Activated naive CD4-positive, alpha-beta T cell treated with anti-CD3 and anti-CD28 coated beads, Interleukin-2, amount 50 U/mL, for 24 hours (primary cell): Measurements from ENCODE around the gene PLA2G4A.

Source experiments
- H3K27ac Mint-ChIP-seq: one replicate; pipeline ENCODE4 v1.8.0; 2021; ENCODE audit warnings: mild to moderate bottlenecking, mixed read lengths
- H3K27me3 Mint-ChIP-seq: one replicate; pipeline ENCODE4 v1.8.0; 2021; ENCODE audit warnings: mixed read lengths
- H3K36me3 Mint-ChIP-seq: one replicate; pipeline ENCODE4 v1.8.0; 2021; ENCODE audit warnings: mixed read lengths
- H3K4me1 Mint-ChIP-seq: one replicate; pipeline ENCODE4 v1.8.0; 2021; ENCODE audit warnings: mixed read lengths
- H3K4me3 Mint-ChIP-seq: one replicate; pipeline ENCODE4 v1.8.0; 2021; ENCODE audit warnings: mild to moderate bottlenecking, mixed read lengths
- H3K9me3 Mint-ChIP-seq: one replicate; pipeline ENCODE4 v1.8.0; 2021; ENCODE audit warnings: mixed read lengths

PLA2G4A gene

DNA sequence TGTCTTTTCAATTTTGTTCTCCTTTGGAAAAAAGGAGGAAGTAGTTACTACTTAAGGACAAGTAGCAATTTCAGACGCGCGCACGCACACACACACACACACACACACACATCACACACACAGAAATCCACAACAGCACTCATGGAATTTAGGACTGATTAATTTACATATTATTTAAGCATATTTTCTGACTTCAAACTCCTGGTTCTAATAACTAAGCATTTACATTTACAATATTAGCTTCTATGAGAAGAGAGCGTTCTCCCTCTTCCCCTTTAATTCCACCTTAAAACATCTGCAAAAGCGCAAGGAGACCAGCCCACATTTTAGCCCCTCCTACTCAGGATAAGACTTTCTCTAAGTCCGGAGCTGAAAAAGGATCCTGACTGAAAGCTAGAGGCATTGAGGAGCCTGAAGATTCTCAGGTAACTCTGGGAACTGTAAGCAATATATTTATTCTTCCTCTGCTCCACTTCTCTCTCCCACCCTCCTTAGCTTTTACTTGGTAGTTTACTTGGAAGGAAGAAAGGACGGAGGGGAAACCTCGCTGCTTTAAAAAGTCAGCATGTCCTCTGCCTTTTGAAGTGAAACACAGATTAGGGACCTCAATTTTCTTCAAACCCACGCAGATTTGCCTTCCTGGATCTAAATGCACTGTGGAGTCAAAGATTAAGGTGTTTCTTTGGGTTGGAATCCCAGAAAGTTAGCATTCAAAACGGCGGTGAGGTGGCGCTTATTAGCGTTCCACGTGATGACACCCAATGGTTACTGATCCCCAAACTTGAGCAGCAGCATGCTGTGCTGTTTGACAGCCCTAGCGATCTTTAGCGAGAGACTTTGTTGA is at the start of gene PLA2G4A:
PLA2G4A (plus strand) TSS at position 339 of the 844 bp plus-strand sequence. CDS start 25,406 bp downstream, outside the sequence.
- peaks cover 21% of the 10 kb centered on the region for H3K27me3 Mint-ChIP-seq
- no peak within 1 kb of the TSS for H3K27ac Mint-ChIP-seq
- H3K4me1 Mint-ChIP-seq = peaks cover 16% of the 10 kb centered on the region
- H3K9me3 Mint-ChIP-seq = no peaks in the 10 kb centered on the region
- H3K36me3 Mint-ChIP-seq = no peaks in the 10 kb centered on the region
- H3K4me3 Mint-ChIP-seq = peak within 1 kb of the TSS; percentile 78

DNA sequence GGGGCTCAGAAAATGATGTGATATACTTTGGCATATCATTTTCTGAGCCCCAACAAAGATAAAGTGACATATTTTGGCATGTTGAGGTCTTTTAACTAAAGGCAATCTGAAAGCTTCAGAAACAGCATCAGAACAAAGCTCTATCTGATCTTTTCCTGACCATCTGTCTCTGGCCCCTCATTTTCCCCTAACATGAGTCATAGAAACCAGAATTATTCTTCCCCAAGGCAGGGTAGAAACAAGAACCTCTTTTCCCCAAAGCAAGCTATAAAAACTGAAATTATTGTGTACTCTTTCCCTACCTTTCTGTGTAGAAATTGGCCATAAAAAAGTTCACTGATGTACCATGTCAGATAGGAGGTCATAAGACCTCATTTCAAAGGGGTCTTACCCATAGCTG is 48.7 kb upstream of the PLA2G4A start:
- no peak overlapping the region for H3K4me3 Mint-ChIP-seq
- H3K4me1 Mint-ChIP-seq = no peaks in the 10 kb centered on the region
- H3K27ac Mint-ChIP-seq = no peak overlapping the region
- H3K27me3 Mint-ChIP-seq = peaks cover 1% of the 10 kb centered on the region
- H3K36me3 Mint-ChIP-seq = no peaks in the 10 kb centered on the region
- H3K9me3 Mint-ChIP-seq = no peaks in the 10 kb centered on the region

DNA sequence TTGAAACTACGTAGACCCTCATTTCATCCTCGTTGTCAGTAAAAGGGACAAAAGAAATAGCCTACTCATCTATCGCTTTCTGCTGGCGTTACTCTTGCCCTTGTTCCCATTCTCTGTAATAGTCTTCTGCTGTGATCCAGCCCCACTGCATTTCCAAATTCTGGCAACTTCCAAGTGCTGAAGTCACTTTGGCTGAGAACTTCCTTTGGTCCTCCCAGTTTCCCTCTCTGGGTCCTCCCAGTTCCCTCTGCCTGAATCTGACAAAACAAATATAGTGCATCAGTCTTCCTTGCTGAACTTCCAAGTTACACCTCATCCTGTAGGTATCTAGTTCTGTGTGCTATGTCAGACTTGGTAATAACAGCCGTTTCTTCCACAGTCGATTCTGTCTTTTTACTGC is 47.0 kb upstream of the PLA2G4A start:
- no peaks in the 10 kb centered on the region for H3K36me3 Mint-ChIP-seq
- H3K27me3 Mint-ChIP-seq = no peaks in the 10 kb centered on the region
- no peak overlapping the region for H3K27ac Mint-ChIP-seq

DNA sequence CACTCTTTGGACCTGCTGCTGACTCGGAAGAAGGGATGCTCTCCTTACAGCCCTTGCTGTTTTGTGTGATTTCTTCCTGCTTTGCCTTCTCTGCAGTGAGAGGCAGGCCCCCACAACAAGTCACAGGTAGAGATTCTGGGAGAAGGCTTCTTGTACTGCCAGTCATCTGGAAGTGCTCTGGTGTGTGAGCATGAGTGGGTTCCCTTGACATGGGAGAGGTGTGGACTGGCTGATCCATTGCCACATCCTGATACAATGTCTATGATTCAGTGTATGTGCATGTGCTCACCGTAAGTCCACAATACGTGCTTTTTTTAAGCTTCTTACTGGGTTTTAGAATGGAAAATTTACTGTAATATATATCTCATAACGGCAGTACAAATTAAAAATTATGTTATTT is 46.0 kb upstream of the PLA2G4A start:
- Mint-ChIP-seq H3K36me3 (no peaks in the 10 kb centered on the region), H3K4me1 (no peaks in the 10 kb centered on the region), H3K27ac (no peak overlapping the region), H3K4me3 (no peak overlapping the region), H3K9me3 (no peaks in the 10 kb centered on the region), H3K27me3 (no peaks in the 10 kb centered on the region)

More for the DNA sequence above, 47.0 kb upstream of the PLA2G4A start:
- Mint-ChIP-seq H3K4me1 (no peaks in the 10 kb centered on the region), H3K4me3 (no peak overlapping the region), H3K9me3 (no peaks in the 10 kb centered on the region)

DNA sequence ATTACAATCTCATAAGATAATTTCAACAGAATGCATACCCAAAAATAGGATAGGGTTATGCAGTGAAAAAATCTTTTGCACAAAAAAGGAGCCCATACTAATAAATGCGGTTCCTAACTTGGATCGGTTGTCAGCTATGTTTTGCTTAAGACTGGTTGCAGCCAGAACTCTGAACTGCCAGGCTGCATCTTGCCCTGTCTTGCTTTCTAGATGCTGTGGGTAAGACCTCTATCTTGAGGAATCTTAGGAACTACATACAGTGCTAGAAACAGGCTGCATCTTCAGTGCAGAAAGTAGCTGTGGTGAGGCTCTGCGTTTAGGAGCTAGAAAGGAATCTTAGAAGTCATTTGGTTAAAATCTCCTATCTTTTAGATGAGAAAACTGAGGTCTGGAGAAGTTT is 45.6 kb upstream of the PLA2G4A start:
- no peaks in the 10 kb centered on the region for H3K27me3 Mint-ChIP-seq
- H3K4me1 Mint-ChIP-seq = no peaks in the 10 kb centered on the region
- no peaks in the 10 kb centered on the region for H3K9me3 Mint-ChIP-seq
- no peaks in the 10 kb centered on the region for H3K36me3 Mint-ChIP-seq
- H3K27ac Mint-ChIP-seq = no peak overlapping the region
- no peak overlapping the region for H3K4me3 Mint-ChIP-seq

DNA sequence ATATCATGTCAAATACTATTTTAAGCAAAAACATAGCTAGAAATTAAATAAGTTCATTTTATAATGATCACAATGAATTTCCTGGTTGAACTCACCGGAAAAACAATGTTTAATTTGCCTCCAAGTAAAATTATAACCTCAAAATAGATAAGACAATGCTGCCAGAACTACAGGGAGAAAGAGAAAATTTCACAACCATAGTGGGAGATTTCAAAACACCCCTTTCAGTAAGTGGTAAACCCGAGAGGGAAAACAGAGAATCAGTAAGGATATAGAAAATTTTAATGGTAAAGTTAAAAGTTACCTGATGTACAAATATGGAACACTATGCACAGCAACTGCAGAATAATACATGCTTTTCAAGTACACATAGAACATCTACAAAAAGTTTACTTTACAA is 43.2 kb upstream of the PLA2G4A start:
- no peak overlapping the region for H3K4me3 Mint-ChIP-seq
- no peaks in the 10 kb centered on the region for H3K4me1 Mint-ChIP-seq
- H3K27me3 Mint-ChIP-seq = no peaks in the 10 kb centered on the region
- H3K36me3 Mint-ChIP-seq = no peaks in the 10 kb centered on the region
- peaks cover 4% of the 10 kb centered on the region for H3K9me3 Mint-ChIP-seq
- no peak overlapping the region for H3K27ac Mint-ChIP-seq

DNA sequence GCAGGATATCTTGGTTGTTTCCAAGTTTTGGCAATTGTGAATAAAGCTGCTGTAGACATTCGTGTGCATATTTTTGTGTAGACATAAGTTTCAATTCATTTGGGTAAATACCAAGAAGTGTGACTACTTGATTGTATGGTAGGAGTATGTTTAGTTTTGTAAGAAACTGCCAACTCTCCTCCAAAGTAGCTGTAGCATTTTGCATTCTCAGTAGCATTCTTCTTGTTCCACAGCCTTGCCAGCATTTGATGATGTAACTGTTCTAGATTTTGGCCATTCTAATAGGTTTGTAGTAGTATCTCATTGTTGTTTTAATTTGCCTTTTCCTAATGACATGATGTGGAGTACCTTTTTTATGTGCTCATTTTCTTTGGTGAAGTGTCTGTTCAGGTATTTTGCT is 38.6 kb upstream of the PLA2G4A start:
- Mint-ChIP-seq H3K4me1 (no peaks in the 10 kb centered on the region), H3K9me3 (peaks cover 4% of the 10 kb centered on the region), H3K27ac (no peak overlapping the region), H3K36me3 (no peaks in the 10 kb centered on the region), H3K27me3 (no peaks in the 10 kb centered on the region), H3K4me3 (no peak overlapping the region)

DNA sequence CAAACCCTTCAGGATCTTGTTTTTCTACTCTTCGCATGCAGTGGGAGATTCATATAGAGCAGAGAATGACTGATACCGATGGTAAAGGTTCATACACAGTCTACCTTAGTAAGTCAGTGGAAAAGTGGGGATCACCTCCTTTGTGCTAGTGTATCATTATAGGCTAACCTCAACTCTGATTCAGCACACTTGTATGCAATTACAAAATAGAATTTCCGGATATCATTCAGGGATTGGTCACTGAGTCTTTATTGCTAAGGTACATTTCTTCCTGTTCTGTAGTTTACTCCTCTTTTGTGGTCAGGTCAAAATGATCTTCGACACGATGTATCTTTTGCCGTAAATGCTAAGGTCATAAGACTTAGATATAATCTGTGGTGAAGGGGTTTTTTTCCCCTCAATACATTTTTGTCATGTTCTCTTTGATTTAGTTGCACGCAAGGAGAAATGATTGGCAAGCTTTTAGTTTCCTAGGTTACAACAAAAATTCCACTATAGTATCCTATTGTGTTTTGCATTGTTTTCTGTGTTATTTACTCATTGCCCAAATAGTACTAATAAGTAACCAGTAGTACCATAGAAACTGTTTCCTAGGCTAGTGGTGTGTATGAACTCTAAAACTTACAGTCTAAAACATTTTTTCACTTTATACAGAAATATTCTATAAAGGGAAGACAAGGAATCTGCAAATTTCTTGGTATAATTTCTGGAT is 35.7 kb upstream of the PLA2G4A start:
- Mint-ChIP-seq H3K9me3 (peaks cover 4% of the 10 kb centered on the region), H3K27ac (no peak overlapping the region), H3K27me3 (no peaks in the 10 kb centered on the region), H3K4me3 (no peak overlapping the region), H3K4me1 (no peaks in the 10 kb centered on the region), H3K36me3 (no peaks in the 10 kb centered on the region)

DNA sequence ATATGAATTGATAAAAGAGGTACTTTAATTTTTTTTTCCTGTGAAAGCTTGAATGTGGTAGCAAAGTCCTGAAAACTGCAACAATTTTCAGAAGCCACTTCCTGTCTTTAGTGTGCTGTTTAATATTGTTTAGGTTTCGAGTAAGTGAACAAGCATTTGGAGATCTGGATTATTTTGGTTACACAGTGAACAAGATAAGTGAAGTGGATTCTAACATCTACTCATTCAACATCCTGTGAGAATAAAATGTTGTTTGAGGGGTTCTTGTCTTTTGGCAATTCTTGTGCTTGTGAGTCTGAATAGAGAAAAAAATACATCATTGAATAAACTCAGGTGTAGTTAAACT is 35.2 kb upstream of the PLA2G4A start:
- H3K27ac Mint-ChIP-seq = no peak overlapping the region
- no peaks in the 10 kb centered on the region for H3K36me3 Mint-ChIP-seq
- H3K9me3 Mint-ChIP-seq = peaks cover 4% of the 10 kb centered on the region
- no peaks in the 10 kb centered on the region for H3K4me1 Mint-ChIP-seq
- H3K4me3 Mint-ChIP-seq = no peak overlapping the region
- H3K27me3 Mint-ChIP-seq = no peaks in the 10 kb centered on the region

DNA sequence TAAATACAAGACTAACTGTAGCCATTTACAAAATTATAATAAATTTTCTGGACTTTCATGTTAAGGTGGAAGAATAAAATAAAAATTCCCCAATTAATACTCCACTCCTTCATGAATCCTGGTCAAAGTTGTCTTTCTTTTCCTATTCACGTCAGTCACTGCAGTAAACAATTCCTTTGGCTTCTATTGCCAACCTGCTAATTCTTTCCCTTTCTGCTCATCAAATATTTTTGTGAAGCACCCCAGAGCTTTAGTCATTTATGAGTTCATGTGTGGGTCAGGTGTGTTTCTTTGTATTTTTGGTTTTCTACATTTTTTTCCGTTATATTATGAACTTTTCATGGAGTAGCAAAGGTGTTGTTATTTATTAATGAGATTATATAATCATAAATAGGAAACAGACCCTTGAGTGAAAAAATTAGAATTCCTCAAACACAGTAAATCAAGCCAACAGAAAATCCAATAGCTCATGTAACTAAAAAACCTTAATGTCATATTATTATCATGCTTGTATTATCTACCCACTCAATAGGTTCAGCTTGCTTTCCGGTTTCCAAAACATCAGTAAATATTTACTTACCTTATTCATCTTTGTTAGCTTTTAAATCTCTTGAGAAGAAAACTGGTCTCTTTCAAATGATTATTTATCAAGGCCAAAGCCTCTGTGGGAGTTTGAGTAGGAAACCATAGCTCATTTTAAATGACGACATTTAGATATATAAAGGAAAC is 29.6 kb upstream of the PLA2G4A start:
- no peaks in the 10 kb centered on the region for H3K27me3 Mint-ChIP-seq
- H3K4me3 Mint-ChIP-seq = no peak overlapping the region
- no peaks in the 10 kb centered on the region for H3K4me1 Mint-ChIP-seq

DNA sequence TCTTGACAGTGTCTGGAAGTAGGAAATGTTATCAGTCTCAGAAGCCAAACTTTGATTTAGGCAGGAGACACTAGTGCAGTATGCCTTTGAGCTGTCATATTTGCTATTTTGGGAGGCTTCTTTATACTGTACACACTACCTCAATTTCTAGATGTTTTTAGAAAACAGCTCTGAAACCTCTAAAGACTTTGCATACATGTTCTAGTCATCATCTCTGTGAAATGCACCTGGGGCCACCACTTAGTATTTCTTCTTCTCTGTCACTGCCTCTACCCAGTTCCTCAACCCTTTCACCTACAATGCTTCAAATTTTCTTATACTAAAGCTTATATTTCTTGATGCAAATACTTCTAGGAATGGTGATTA is 29.1 kb upstream of the PLA2G4A start:
- Mint-ChIP-seq H3K4me3 (no peak overlapping the region), H3K27ac (no peak overlapping the region), H3K36me3 (no peaks in the 10 kb centered on the region), H3K4me1 (no peaks in the 10 kb centered on the region), H3K27me3 (peaks cover 4% of the 10 kb centered on the region), H3K9me3 (no peaks in the 10 kb centered on the region)

More for the DNA sequence above, 29.6 kb upstream of the PLA2G4A start:
- H3K27ac Mint-ChIP-seq = no peak overlapping the region
- no peaks in the 10 kb centered on the region for H3K9me3 Mint-ChIP-seq
- H3K36me3 Mint-ChIP-seq = no peaks in the 10 kb centered on the region

DNA sequence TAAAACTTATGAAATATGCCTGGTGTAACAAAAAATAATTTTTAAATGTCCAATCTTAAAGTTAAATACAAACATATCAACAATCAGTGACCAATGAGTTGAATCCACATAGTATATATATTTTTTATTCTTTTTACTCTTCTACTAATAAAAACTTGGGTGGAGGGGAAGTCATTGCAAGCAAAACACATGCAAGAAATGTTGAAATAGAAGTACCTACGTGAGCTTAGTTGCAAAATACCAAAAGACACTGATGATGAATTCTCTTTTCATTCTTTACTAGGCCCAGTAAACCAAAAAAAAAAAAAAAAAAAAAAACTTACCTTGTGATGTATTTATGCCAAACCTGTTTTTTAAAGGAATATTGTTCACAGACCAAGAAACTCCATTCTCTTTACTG is 26.4 kb upstream of the PLA2G4A start:
- no peaks in the 10 kb centered on the region for H3K9me3 Mint-ChIP-seq
- no peak overlapping the region for H3K4me3 Mint-ChIP-seq
- H3K4me1 Mint-ChIP-seq = no peaks in the 10 kb centered on the region
- H3K27ac Mint-ChIP-seq = no peak overlapping the region
- H3K27me3 Mint-ChIP-seq = peaks cover 4% of the 10 kb centered on the region
- no peaks in the 10 kb centered on the region for H3K36me3 Mint-ChIP-seq

DNA sequence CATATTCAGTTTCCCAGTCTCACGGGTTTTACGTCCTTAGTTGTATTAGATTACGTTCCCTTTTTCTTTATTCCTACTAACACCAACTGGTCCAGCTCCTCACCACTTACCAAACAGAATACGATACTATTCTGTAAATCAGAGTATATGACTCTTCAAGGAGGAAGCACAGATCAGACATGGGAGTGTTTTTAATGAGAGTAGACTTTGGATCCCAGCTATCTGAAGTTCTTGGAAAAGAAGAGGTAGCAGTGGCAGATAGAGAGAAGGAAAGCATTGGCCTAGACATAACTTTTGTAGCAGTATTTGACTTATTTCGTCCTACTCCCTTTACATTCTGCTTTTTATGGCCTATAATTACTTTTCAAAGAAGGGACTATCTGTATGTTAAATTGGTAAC is 24.1 kb upstream of the PLA2G4A start:
- no peaks in the 10 kb centered on the region for H3K36me3 Mint-ChIP-seq
- H3K27ac Mint-ChIP-seq = no peak overlapping the region
- H3K4me1 Mint-ChIP-seq = no peaks in the 10 kb centered on the region
- H3K27me3 Mint-ChIP-seq = peaks cover 4% of the 10 kb centered on the region
- no peaks in the 10 kb centered on the region for H3K9me3 Mint-ChIP-seq
- H3K4me3 Mint-ChIP-seq = no peak overlapping the region

DNA sequence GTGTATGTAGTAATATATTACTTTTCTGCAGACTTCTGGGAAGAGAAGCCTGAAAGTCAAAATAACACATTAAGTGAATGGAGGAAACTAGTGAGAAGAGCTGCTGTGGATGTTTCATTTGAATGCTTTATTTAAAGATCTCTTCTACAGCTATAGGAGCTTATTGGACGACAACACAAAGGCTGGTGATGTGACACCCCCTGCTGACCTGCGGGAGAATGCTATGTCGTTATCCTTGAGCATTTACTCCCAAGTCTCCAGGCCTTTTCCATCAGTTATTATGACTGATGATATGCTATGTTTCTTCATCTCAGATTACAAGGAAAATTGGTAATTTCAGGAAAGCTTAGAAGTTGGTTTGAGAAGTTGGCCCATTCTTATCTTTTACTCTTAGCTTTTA is 22.3 kb upstream of the PLA2G4A start:
- no peaks in the 10 kb centered on the region for H3K36me3 Mint-ChIP-seq
- H3K9me3 Mint-ChIP-seq = no peaks in the 10 kb centered on the region
- no peak overlapping the region for H3K4me3 Mint-ChIP-seq
- H3K27ac Mint-ChIP-seq = no peak overlapping the region
- H3K4me1 Mint-ChIP-seq = no peaks in the 10 kb centered on the region
- peaks cover 5% of the 10 kb centered on the region for H3K27me3 Mint-ChIP-seq

DNA sequence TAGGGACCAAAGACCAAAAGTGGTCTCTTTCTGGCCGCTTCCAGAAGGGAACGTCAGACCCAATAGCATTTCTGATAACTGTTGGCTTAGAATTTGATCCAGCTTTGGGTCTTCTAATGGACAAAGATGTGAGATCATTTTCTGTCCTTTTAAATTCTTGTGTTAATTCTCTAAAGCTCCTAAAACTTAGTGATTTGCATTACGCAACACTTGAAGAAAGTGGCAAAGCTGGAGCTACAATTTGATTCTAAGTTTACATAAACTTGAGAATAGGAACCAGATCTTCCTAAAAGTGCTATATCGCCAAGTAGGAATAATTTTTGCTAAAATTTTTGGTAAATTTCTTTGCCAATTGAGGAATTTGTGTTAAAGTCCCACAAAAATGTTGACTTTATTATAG is 21.6 kb upstream of the PLA2G4A start:
- H3K27ac Mint-ChIP-seq = no peak overlapping the region
- H3K36me3 Mint-ChIP-seq = no peaks in the 10 kb centered on the region
- peaks cover 5% of the 10 kb centered on the region for H3K27me3 Mint-ChIP-seq
- no peaks in the 10 kb centered on the region for H3K4me1 Mint-ChIP-seq
- H3K4me3 Mint-ChIP-seq = no peak overlapping the region
- no peaks in the 10 kb centered on the region for H3K9me3 Mint-ChIP-seq

DNA sequence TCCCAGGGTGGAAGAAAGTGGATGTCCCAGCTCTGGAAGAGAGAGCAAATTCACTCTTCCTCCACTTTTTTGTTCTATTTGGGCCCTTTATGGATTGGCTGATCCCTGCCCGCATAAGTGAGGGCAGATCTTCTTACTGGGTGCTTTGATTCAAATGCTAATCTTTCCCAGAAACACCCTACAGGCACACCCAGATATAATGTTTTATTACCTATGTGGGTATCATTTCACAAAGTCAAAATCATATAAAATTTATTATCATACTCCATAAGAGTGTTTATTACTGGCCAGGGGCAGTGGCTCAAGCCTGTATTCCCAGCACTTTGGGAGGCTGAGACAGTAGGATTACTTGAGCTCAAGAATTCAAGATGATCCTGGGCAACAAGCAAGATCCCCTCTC is 16.9 kb upstream of the PLA2G4A start:
- Mint-ChIP-seq H3K36me3 (no peaks in the 10 kb centered on the region), H3K27ac (no peak overlapping the region), H3K4me3 (no peak overlapping the region), H3K4me1 (no peaks in the 10 kb centered on the region), H3K27me3 (peaks cover 1% of the 10 kb centered on the region), H3K9me3 (no peaks in the 10 kb centered on the region)
